ENCODE data around the gene OR1L6. TPM values are rescaled to one million over a fixed set of nuclear protein-coding genes. Genes with fewer than 3 reads are reported as not detected.

Gene OR1L6, protein sequence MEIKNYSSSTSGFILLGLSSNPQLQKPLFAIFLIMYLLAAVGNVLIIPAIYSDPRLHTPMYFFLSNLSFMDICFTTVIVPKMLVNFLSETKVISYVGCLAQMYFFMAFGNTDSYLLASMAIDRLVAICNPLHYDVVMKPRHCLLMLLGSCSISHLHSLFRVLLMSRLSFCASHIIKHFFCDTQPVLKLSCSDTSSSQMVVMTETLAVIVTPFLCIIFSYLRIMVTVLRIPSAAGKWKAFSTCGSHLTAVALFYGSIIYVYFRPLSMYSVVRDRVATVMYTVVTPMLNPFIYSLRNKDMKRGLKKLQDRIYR
- polyA plus RNA-seq (ENCODE audit: insufficient read length in 4 of 4): not detected

DNA sequence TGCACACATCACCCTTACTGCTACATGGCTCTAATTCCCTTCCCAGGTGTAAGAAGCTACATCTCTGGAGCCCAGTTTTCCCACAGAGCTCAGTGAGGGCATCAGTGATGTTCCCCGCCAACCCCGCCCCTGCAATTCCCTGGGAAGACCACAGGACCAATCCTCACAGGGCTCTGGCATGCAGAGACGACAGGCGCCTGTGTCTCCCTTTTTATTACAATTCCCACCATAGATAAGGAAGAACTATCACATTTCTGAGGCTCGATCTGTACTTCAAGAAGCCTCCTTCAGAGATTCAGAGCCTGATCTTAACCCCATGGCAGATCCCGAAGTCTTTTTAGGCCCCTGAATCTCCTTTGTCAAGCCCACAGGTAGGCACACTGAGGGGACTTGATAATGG is at the start of gene OR1L6:
Gene OR1L6, plus strand, starts transcription at position 301 of the 400 bp plus-strand sequence. CDS start 7,545 bp downstream, outside the sequence.
- DNase-seq (ENCODE audit: low read depth in 4 of 4, low spot score in 2 of 4): no peak

DNA sequence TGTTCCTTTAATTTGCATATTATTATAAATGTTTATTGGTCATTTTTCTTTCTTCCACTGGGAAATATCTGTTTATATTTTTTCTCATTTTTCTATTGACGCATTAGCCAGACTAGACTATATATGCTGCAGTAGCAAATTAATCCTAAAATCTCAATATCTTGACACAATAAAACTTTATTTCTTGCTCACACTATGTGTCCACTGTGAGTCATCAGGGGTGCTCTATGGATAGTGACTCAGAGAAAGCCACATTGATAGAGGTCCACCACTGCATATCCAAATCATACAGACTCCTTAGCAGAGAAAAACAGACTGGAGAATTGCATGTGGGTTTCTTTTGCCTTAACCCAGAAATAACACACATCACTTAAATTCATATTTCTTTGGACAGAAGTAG is 46.4 kb upstream of the OR1L6 start:
- DNase-seq (ENCODE audit: low read depth in 4 of 4, low spot score in 2 of 4): no peak

DNA sequence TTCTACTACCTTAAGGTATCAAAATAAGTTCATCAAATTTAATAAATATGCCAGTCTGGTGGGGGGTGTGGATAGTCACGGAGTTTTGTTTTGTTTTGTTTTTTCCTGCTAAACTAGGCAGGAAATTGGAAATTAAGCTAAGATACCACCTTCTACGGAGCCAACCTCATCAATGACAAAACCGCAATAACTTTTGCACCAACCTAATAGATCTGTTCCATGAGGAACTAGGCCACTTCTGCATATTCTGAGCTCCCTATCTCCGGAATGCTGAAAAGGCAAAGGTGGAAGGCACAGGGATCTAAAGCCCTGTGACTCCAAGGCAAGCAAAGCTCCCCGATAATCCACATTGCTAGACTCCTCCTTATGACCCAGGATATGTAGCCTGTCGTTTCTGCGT is 24.1 kb upstream of the OR1L6 start:
- no peak for DNase-seq (ENCODE audit: low read depth in 4 of 4, low spot score in 2 of 4)

DNA sequence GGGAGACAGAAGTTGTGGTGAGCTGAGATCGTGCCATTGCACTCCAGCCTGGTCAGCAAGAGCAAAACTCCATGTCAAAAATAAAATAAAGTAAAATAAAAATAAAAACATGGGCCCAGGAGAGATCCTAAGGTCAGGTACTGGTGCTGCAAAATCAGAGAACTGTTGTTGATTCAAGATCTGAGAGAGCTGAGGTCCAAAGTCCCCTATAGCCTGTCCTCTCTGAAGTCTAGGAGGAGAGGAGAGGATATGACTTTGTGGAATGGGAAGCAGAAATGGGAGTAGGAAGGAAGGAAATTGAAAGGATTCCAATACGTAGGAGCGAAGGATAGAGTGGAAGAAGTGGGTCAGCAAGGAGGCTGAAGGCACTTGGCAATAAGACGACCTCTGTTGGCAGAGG is 22.9 kb upstream of the OR1L6 start:
- DNase-seq (ENCODE audit: low read depth in 4 of 4, low spot score in 2 of 4): no peak

DNA sequence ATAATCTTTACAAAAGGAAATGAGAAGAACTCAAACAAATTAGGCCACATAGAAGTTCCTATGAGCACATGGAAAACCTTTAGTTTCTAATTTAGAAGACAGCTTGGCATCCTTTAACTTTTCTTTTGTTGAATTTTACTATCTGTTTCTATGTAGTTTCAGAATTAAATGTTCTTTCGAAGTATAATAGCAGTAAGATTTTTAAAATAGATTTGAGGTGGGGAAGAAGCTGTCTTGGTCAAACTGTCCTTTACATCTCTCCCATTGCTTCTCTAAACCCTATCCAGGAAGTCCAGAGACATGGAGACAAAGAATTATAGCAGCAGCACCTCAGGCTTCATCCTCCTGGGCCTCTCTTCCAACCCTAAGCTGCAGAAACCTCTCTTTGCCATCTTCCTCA is 18.4 kb upstream of the OR1L6 start, which contains the start of gene OR1L4:
Gene OR1L4, plus strand, starts transcription at position 301 of the 400 bp plus-strand sequence. Its CDS starts 0 bp downstream, at position 301.
- no peak for DNase-seq (ENCODE audit: low read depth in 4 of 4, low spot score in 2 of 4)

DNA sequence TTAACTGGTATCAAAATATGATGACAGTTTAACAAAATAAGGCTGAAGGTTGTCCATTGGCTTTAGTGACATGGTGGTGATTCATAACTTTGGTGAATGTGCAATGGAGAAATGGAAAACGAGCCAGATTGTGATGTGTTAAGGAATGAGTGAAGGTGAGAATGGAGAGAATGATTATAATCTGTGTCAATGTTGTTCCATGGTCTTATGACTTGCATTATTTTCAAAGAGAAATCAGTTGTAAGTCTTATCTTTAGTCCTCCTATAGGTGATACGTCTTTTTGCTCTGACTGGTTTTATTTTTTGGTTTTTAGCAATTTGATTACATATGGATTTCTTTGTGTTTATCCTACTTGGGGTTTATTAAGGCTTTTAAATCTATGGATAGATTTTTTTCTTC is 12.7 kb downstream of the OR1L6 start:
- no peak for DNase-seq (ENCODE audit: low read depth in 4 of 4, low spot score in 2 of 4)

DNA sequence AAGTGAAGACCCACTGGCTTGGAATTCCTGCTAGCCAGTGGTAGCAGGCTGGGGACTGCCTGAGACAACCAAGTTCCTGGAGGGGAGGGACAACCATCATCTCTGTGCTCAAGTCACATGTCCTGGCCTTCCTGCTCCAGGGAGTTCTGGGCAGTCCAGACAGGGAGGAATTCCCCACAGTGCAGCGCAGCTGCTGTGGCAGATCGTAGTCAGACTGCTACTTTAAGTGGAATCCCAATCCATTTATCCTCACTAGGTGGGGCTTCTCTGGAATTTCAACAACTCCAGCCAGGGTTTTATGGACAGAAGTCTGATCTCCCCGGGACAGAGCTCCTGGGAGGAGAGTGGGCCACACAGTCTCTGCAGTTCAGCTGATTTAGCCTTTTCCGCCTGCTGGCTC is 25.7 kb downstream of the OR1L6 start:
- DNase-seq (ENCODE audit: low read depth in 4 of 4, low spot score in 2 of 4): no peak

DNA sequence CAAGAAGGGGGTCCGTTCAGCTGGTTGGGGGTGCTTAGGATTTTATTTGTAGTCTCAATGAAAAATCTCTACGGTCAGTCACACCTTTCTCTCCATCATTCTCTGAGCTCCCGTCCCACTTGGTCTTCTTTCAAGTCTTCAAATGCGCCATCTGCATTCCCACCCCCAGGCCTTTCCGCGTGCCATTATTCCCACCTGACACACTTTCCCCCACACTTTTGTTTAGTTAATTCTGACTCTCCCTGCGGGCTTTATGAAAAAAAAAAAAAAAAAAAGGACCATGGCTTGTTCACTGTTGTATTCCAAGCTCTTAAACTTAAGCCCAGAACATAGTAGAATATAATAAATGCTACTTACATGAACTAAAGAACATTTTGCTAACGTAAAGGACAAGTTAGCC is 34.9 kb downstream of the OR1L6 start:
- DNase-seq (ENCODE audit: low read depth in 4 of 4, low spot score in 2 of 4): no peak

DNA sequence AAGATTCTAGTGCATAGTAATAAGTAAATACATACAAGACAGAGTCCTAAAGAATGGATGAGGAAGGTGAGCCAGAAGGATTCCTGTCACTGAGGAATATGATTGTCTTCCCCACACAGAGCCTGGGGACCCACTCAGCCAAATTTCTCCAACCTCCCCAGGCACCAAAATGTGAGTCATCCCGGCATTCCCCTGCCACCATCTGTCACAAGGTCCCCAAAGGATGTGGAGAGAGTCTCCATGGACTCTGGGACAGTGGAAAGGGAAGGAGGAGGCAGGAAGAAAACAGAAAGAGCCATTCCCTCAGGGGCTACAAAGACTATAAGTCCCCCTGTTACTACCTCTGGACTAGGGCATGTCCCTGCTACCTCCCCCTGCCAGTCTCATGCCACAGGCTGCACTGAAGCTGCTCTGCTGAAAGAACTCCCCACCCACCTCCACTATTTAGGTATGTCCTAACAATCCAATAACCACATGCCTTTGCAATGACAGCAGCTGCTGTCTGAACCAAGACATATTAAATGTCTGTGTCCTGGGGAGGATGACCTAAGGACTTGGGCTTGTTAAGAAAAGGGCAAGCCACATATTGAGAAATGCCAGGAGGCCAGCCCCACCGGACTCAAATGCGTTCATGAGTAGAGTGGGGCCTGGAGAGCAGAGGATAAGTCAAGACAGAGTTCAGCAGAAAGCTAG is 36.0 kb downstream of the OR1L6 start:
- no peak for DNase-seq (ENCODE audit: low read depth in 4 of 4, low spot score in 2 of 4)

DNA sequence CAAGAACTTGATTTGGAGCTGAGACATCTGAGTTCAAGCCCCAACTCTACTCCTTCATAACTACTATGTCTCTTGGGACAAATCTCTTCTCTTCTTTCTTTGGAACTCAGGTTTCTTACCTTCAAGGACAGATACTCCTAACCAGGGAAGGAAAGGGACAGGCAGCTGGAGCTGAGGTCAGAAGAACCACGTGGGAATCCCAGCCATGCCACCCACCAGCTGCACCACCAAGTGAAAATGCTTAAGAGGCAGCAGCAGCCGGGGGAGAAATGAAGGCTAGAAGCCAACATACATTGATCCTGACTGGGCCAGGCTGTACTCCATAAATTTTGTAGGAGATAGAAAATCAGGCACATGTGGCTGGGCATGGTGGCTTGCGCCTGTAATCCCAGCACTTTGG is 37.1 kb downstream of the OR1L6 start:
- no peak for DNase-seq (ENCODE audit: low read depth in 4 of 4, low spot score in 2 of 4)

DNA sequence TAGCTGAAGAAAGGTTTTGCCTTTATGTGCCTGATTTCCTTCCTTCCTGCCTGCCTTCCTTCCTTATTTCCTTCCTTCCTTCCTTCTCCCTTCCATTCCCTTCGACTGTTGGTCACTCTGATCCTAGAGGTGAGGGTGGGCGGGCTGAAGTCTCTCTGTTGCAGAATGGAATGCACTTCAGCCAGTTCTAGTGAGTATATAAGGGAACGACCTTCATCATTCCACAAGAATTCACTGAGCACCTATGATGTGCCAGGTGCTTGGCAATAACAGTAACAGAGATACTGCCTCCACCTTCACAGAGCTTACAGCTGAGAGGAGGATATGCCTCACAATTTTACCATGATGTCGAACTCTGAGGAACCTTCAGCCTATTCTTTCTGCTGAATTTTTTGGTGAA is 37.9 kb downstream of the OR1L6 start:
- DNase-seq (ENCODE audit: low read depth in 4 of 4, low spot score in 2 of 4): no peak

DNA sequence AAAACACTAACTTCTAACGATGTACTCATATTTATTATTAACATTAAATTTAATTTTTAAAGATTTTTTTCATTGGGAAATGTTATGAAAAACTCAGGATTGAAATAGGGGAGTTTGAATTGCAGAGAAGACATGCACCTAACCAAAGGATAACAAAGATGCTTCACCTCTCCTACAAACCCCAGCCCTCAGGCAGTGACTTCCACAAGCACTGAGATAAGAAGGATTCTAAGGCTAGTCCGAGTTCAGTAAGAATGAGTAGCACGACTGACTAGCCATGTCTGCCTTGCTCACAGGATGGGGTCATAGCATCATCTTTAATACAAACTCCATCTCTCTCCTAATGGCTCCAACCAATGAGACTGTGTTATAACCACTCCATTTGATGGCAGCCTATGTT is 39.6 kb downstream of the OR1L6 start:
- DNase-seq (ENCODE audit: low read depth in 4 of 4, low spot score in 2 of 4): no peak

DNA sequence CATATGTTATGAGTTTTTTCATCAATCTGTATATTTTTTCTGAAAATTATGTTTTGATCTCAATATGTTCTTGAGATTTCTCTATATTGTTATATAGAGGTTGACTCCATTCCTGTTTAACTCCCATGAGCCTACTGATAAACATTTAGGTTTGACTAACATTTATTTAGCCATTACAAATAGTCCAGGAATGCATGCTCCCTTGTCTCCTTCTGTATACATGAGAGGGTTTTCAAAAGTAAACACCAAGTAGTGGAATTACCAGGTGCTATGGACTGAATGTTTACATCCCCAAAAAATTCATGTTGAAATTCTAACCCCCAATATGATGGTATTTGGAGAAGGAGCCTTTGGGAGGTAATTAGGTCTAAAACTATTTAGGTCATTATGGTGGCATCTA is 43.2 kb downstream of the OR1L6 start:
- DNase-seq (ENCODE audit: low read depth in 4 of 4, low spot score in 2 of 4): no peak

DNA sequence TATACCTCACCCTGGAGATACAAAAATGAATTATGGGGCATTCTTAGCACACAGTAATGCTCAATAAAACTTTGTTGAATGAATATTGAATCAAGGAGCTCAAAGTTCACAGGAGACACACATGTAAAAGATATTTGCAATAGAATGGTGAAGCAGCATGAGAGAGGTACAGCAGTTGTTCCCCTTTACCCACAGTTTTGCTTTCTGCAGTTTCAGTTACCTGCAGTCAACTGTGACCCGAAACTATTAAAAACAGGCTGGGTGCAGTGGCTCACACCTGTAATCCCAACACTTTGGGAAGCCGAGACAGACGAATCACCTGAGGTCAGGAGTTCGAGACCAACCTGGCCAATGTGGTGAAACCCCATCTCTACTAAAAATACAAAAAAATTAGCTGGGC is 44.2 kb downstream of the OR1L6 start:
- DNase-seq (ENCODE audit: low read depth in 4 of 4, low spot score in 2 of 4): no peak

DNA sequence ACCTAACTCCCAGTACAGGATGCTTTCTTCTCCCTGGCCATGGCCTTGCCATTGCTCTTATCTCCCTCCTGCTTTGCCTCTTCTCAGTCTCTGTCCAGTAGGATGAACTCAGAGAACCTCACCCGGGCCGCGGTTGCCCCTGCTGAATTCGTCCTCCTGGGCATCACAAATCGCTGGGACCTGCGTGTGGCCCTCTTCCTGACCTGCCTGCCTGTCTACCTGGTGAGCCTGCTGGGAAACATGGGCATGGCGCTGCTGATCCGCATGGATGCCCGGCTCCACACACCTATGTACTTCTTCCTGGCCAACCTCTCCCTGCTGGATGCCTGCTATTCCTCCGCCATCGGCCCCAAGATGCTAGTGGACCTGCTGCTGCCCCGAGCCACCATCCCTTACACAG is 46.7 kb downstream of the OR1L6 start, which contains the start of gene OR5C1:
Gene OR5C1, plus strand, starts transcription at position 103 of the 400 bp plus-strand sequence. Its CDS starts 0 bp downstream, at position 103.
- DNase-seq (ENCODE audit: low read depth in 4 of 4, low spot score in 2 of 4): no peak

DNA sequence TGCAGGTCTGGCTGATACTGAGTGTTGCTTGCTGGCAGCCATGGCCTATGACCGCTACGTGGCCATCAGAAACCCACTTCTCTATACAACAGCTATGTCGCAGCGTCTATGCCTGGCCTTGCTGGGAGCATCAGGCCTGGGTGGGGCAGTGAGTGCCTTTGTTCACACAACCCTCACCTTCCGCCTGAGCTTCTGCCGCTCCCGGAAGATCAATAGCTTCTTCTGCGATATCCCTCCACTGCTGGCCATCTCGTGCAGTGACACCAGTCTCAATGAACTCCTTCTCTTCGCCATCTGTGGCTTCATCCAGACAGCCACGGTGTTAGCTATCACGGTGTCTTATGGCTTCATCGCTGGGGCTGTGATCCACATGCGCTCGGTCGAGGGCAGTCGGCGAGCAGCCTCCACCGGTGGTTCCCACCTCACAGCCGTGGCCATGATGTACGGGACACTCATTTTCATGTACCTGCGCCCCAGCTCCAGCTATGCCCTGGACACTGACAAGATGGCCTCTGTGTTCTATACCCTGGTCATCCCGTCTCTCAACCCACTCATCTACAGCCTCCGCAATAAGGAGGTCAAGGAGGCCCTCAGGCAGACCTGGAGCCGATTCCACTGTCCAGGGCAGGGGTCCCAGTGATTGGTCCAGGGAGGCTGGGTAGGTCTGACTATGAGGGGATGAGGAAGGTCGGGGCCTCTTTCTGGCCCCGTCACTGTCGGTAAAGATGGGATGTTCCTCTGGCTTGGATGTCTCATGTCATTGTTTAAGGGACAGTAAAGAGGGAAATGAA is 47.3 kb downstream of the OR1L6 start:
- DNase-seq (ENCODE audit: low read depth in 4 of 4, low spot score in 2 of 4): no peak

DNA sequence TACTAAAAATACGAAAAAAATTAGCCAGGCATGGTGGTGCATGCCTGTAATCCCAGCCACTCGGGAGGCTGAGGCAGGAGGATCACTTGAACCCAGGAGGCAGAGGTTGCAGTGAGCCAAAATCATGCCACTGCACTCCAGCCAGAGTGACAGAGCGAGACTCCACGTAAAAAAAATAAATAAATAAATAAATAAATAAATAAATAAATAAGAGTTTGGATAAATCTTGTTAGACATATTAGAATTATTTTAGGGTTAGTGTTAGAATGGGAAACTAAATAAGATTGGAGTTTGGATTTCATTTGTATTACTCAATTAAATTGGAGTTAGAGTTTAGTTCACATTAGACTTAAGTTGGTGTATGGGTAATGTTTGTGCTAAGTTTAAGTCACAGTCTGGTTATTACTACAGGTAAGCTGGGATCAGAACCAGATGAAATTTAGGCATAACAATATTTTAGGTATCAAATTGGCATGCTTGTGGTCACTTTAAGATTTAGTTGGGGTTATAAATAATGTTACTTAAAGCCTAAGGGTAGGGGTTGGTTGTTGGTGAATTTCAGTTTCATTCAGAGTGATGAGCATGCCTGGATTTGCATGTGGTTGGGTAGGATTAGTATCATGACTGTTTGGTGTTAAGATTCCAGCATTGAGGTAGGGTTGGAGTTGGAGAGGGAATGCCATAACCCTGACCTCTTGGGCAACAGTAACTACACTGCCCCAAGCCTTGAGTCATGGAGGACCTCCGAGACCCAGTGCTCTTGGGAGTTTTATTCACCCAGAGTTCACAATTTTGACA is 50.0 kb downstream of the OR1L6 start:
- no peak for DNase-seq (ENCODE audit: low read depth in 4 of 4, low spot score in 2 of 4)

DNA sequence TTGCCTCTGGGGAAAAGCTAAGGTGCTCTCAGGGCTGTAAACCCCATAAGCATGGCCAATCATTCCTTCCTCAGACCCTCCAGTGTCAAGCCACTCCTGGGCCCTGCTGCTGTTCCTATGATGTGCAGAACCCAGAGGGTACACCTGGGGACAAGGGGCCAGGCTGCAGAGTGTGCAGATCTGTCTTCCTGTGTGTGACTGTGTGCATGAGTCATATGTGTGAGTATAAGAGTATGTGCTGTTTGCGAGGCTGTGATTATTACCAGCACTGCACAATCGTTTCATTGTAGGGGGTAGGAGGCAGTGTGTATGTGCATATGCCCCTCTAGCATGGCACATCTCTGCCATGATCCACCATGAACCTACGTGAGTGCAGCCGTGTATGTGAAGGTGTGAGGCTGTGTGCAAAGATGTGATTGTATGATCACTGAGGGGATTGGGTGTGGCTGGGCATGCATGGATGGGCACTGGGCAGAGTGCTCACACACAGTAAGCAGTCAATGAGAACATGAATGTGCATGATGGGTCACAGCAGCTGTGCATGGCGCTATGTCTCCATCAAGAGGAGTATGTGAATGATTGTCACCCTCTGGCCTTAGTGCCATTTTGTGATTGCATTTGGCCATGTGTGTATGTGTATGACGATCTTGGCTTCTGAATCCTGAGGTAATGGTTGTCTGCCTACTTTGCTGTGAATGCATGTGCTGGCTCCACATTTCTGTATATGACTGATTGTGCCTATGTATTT is 55.4 kb downstream of the OR1L6 start:
- no peak for DNase-seq (ENCODE audit: low read depth in 4 of 4, low spot score in 2 of 4)

Measured in left renal cortex interstitium (tissue), 4 donors.